ENCODE data around the gene PCDHGC5. TPM values are rescaled to one million over a fixed set of nuclear protein-coding genes. Genes with fewer than 3 reads are reported as not detected.
A peak's percentile ranks its signal among the peaks of the same experiment; 100 is the strongest.

The PCDHGC5 gene
- 1 to 10 TPM; 1.1 to 1.7 (median 1.7) TPM for total RNA-seq

GRCh38 chr5:141488591-141489561, at the start of gene PCDHGC5:
PCDHGC5 (plus strand) TSS chr5:141489081; CDS start chr5:141489241, 160 bp downstream.
- no peak within 1 kb of the TSS for H3K4me3 ChIP-seq (ENCODE audit: low read depth, poor library complexity, severe bottlenecking)
- intact Hi-C loops (cut with DNase I; ENCODE audit: low total_unique reads), result no loop called here
- WGBS, 2 donors, result 62 to 69% methylated on average over 14 of the region's 14 CpGs
- no peak for TF ChIP-seq CTCF (IDR thresholded peaks at IDR 0.05)
- peak in 1 of 2 donors; percentile 78 for DNase-seq (ENCODE audit: low spot score in 2 of 2)

DNA sequence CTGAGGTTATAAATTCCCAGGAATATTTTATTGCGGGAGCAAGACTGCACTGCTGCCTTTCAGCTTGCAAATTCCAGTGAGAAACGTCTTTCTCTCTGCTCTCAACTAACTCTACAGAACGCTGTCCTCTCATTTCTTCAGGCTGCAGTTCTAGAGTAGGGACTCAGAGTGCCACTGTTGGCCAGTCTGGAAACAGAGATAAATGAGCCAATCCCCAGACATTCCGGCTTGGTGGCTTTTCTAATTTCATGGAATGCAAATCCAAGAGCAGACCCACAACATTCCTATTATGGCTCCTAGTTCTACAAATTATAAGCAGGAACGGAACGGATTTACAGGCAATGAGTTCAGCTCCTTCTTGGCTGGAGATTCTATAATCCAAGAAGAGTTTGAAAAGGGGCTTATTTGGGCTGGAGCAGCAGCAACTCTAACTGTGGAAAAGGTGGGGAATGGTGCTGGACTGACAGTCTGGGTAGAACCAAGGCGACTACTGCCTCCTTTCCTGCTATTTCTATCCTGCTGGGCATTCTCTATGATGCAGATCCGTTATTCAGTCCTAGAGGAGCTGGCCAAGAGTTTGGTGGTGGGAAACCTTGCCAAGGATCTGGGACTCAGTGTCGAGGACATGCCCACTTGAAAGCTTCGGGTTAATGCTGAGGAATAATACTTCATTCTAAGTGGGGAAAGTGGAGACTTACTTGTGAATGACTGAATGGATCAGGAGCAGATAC, 49.3 kb upstream of the PCDHGC5 start:
- no peak for DNase-seq (ENCODE audit: low spot score in 2 of 2)
- 69 to 72% methylated on average over 10 of the region's 10 CpGs for WGBS, 2 donors
- H3K4me3 ChIP-seq (ENCODE audit: low read depth, poor library complexity, severe bottlenecking), result no peak overlapping the region
- TF ChIP-seq POLR2A (IDR thresholded peaks at IDR 0.05), result no peak
- no peak for TF ChIP-seq CTCF (IDR thresholded peaks at IDR 0.05)
- intact Hi-C loops (cut with DNase I; ENCODE audit: low total_unique reads), result no loop called here

DNA sequence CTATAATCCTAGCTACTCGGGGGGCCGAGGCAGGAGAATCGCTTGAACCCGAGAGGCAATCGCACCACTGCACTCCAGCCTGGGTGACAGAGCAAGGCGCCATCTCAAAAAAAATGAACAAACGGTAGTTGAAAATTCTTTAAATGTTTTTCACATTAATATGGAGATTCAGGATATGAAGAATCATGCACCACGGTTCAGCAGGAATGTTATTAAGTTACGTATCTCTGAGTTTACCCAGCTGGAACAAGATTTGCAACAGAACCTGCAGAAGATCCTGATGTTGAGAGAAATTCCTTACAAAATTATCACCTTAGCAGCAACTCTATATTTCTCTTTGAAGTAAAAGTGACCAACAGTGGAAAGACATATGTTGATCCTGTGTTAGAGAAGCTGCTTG, 48.5 kb upstream of the PCDHGC5 start:
- intact Hi-C loops (cut with DNase I; ENCODE audit: low total_unique reads), result no loop called here
- TF ChIP-seq POLR2A (IDR thresholded peaks at IDR 0.05) (no peak), CTCF (IDR thresholded peaks at IDR 0.05) (no peak)
- no peak overlapping the region for H3K4me3 ChIP-seq (ENCODE audit: low read depth, poor library complexity, severe bottlenecking)
- WGBS, 2 donors, result 92 to 95% methylated on average over 9 of the region's 9 CpGs
- no peak for DNase-seq (ENCODE audit: low spot score in 2 of 2)

GRCh38 chr5:141441571-141442170, 47.2 kb upstream of the PCDHGC5 start:
- DNase-seq (ENCODE audit: low spot score in 2 of 2), result no peak

GRCh38 chr5:141465351-141465750, 23.5 kb upstream of the PCDHGC5 start:
- no peak for DNase-seq (ENCODE audit: low spot score in 2 of 2)
- H3K4me3 ChIP-seq (ENCODE audit: low read depth, poor library complexity, severe bottlenecking), result no peak overlapping the region
- TF ChIP-seq POLR2A (IDR thresholded peaks at IDR 0.05), result no peak
- no peak for TF ChIP-seq CTCF (IDR thresholded peaks at IDR 0.05)

More at GRCh38 chr5:141441571-141442170, 47.2 kb upstream of the PCDHGC5 start:
- H3K4me3 ChIP-seq (ENCODE audit: low read depth, poor library complexity, severe bottlenecking), result no peak overlapping the region
- no peak for TF ChIP-seq POLR2A (IDR thresholded peaks at IDR 0.05)
- no peak for TF ChIP-seq CTCF (IDR thresholded peaks at IDR 0.05)
- WGBS, 2 donors, result 54% methylated on average over 42 to 50 of the region's 50 CpGs
- intact Hi-C loops (cut with DNase I; ENCODE audit: low total_unique reads), result no loop called here

More at GRCh38 chr5:141465351-141465750, 23.5 kb upstream of the PCDHGC5 start:
- WGBS, 2 donors, result 97% methylated on average over 3 of the region's 3 CpGs
- intact Hi-C loops (cut with DNase I; ENCODE audit: low total_unique reads), result no loop called here

All from lower leg skin (tissue), 4 donors.